ENCODE measurements around the gene DSG1.

DNA sequence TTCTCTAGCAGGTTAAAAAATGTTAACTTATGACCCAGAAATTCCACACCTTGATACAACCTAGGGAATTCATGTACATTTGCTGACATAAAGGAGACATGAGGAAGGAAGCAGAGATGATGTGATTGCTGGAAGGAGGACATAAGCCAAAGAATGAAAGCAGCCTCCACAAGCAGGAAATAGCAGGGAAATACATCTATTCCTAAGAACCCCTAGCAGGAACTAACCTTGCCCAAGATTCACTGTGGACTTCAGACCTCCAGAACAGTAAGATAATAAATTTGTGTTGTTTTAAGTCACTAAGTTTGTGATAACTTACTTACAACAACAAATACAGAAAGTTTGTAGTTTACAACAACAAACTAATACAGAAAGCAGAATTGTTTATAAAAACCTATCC, 54.0 kb downstream of the DSG1 start:
- TF ChIP-seq ESRRG (CRISPR knock-in tag; IDR thresholded peaks at IDR 0.05) (no peak), ARNTL (CRISPR knock-in tag; IDR thresholded peaks at IDR 0.05; ENCODE audit: borderline replicate concordance, low read depth) (no peak)

Measured in SK-N-SH treated with all-trans-retinoic acid at 6 μM for 48 hours (cell line).